Liver (tissue), 9 donors: ENCODE measurements around the gene SYNPO2. TPM values are rescaled to one million over a fixed set of nuclear protein-coding genes. Genes with fewer than 3 reads are reported as not detected.

ENCODE experiments used
- DNase-seq: peaks from one replicate; pipeline ENCODE4 v3.0.0-alpha.2; 2017; ENCODE audit warnings: low spot score
- H3K27ac ChIP-seq, 2 donors: one replicate each; pipeline ENCODE4 v1.7.0; 2013; ENCODE audit warnings: inconsistent platforms in 2 of 2, low read length in 2 of 2, control low read depth in 1 of 2, low read depth in 1 of 2, mild to moderate bottlenecking in 1 of 2
- H3K27me3 ChIP-seq, 4 donors: one replicate each; pipeline versions ENCODE4 v1.6.1 to v1.7.0; 2013; ENCODE audit warnings: low read length in 3 of 4, inconsistent platforms in 1 of 4, mild to moderate bottlenecking in 1 of 4, moderate library complexity in 1 of 4; ENCODE audit not compliant: control insufficient read depth in 4 of 4, insufficient read depth in 4 of 4
- H3K36me3 ChIP-seq, 4 donors: one replicate each; pipeline versions ENCODE4 v1.6.1 to v1.7.0; 2013; ENCODE audit warnings: low read length in 3 of 4, mild to moderate bottlenecking in 3 of 4, low read depth in 1 of 4, moderate library complexity in 1 of 4; ENCODE audit not compliant: control insufficient read depth in 4 of 4, insufficient read depth in 3 of 4
- H3K4me1 ChIP-seq, 4 donors: one replicate each; pipeline versions ENCODE4 v1.6.1 to v1.7.0; 2013; ENCODE audit warnings: low read length in 3 of 4, mild to moderate bottlenecking in 3 of 4, moderate library complexity in 1 of 4; ENCODE audit not compliant: control insufficient read depth in 4 of 4, insufficient read depth in 4 of 4
- H3K4me3 ChIP-seq, 3 donors: one replicate each; pipeline versions ENCODE4 v1.6.1 to v1.7.0; 2013; ENCODE audit warnings: low read length in 3 of 3, control low read depth in 1 of 3, low read depth in 1 of 3, mild to moderate bottlenecking in 1 of 3
- H3K9ac ChIP-seq, 2 donors: one replicate each; pipeline ENCODE4 v1.7.0; 2013; ENCODE audit warnings: low read length in 2 of 2, mild to moderate bottlenecking in 2 of 2, moderate library complexity in 2 of 2, control low read depth in 1 of 2, low read depth in 1 of 2
- H3K9me3 ChIP-seq, 4 donors: one replicate each; pipeline versions ENCODE4 v1.6.1 to v1.7.0; 2013; ENCODE audit warnings: low read length in 3 of 4; ENCODE audit not compliant: control insufficient read depth in 4 of 4
- CTCF ChIP-seq: fragments of 150-350 bp; IDR thresholded peaks from 2 replicates; pipeline ENCODE4 v1.5.1; 2017; ENCODE audit warnings: improper control_type of control experiment, low read depth, low read length; ENCODE audit not compliant: missing input control
- EGR1 ChIP-seq, 2 donors: IDR thresholded peaks; 2 replicates each; pipeline ENCODE4 v1.6.1; 2016 to 2018; ENCODE audit warnings: antibody characterized with exemption in 2 of 2, low read depth in 2 of 2
- FOXA1 ChIP-seq: IDR thresholded peaks from 2 replicates; pipeline ENCODE4 v1.6.1; 2016; ENCODE audit warnings: antibody characterized with exemption
- FOXA2 ChIP-seq: IDR thresholded peaks from 2 replicates; pipeline ENCODE4 v1.6.1; 2016; ENCODE audit warnings: antibody characterized with exemption
- GABPA ChIP-seq, 2 donors: IDR thresholded peaks in 1 of 2; conservative IDR thresholded peaks in 1 of 2; 2 replicates each; pipeline ENCODE4 v1.6.1; 2016; ENCODE audit warnings: antibody characterized with exemption in 2 of 2, mild to moderate bottlenecking in 1 of 2, moderate library complexity in 1 of 2
- HNF4A ChIP-seq, 2 donors: conservative IDR thresholded peaks; 2 replicates each; pipeline ENCODE4 v1.6.1; 2016; ENCODE audit warnings: antibody characterized with exemption in 2 of 2, mild to moderate bottlenecking in 2 of 2
- HNF4G ChIP-seq: IDR thresholded peaks from 2 replicates; pipeline ENCODE4 v1.6.1; 2016; ENCODE audit warnings: antibody characterized with exemption
- JUND ChIP-seq, 2 donors: IDR thresholded peaks; 2 replicates each; pipeline ENCODE4 v1.6.1; 2016; ENCODE audit warnings: antibody characterized with exemption in 2 of 2
- MAX ChIP-seq: IDR thresholded peaks from 2 replicates; pipeline ENCODE4 v1.6.1; 2016; ENCODE audit warnings: antibody characterized with exemption
- NR2F2 ChIP-seq: IDR thresholded peaks from 2 replicates; pipeline ENCODE4 v1.6.1; 2016; ENCODE audit warnings: antibody characterized with exemption
- RAD21 ChIP-seq, 2 donors: IDR thresholded peaks; 2 replicates each; pipeline ENCODE4 v1.6.1; 2016; ENCODE audit warnings: antibody characterized with exemption in 2 of 2, mild to moderate bottlenecking in 2 of 2
- RXRA ChIP-seq, 2 donors: IDR thresholded peaks; 2 replicates each; pipeline ENCODE4 v1.6.1; 2017 to 2018; ENCODE audit warnings: antibody characterized with exemption in 2 of 2, mild to moderate bottlenecking in 1 of 2
- SP1 ChIP-seq: IDR thresholded peaks from 2 replicates; pipeline ENCODE4 v1.6.1; 2018; ENCODE audit warnings: antibody characterized with exemption, mild to moderate bottlenecking
- TAF1 ChIP-seq: conservative IDR thresholded peaks from 2 replicates; pipeline ENCODE4 v1.6.1; 2016; ENCODE audit warnings: antibody characterized with exemption, mild to moderate bottlenecking
- YY1 ChIP-seq: IDR thresholded peaks from 2 replicates; pipeline ENCODE4 v1.6.1; 2016; ENCODE audit warnings: antibody characterized with exemption, mild to moderate bottlenecking
- WGBS: extraction: QIAGEN DNeasy Blood & Tissue Kit; methylation state at CpG from one replicate; pipeline ENCODE4 v1.1.7; 2013; 5-methylcytosine and 5-hydroxymethylcytosine counted together
- polyA plus RNA-seq, 2 donors: library from polyadenylated mRNA; stranded (reverse) in 1 of 2; unstranded in 1 of 2; fragments of 200-250 nt in 1 of 2; fragments of >200 nt in 1 of 2; fragmentation: Nextera tagmentation in 1 of 2; extraction: Ambion mirVana in 1 of 2; gene quantifications; one replicate each; pipeline versions ENCODE4 v1.2.1 to v1.2.3, GENCODE V29; 2013 to 2015
- total RNA-seq, 2 donors: library from RNA; depleted of rRNA; stranded (reverse); fragments of >200 nt; gene quantifications; one replicate each; pipeline ENCODE4 v1.2.3, GENCODE V29; 2014
- TF ChIP-seq, protein P1 (sequence below): IDR thresholded peaks from 2 replicates; pipeline ENCODE4 v1.6.1; 2016; ENCODE audit warnings: antibody characterized with exemption, mild to moderate bottlenecking
- TF ChIP-seq, protein P2 (sequence below): IDR thresholded peaks from 2 replicates; pipeline ENCODE4 v1.6.1; 2016; ENCODE audit warnings: antibody characterized with exemption
- donor health status: healthy.
- donor health status: healthy.
- donor health status: healthy.
- donor health status: healthy.
- donor health status: healthy.

SYNPO2 gene
- total and polyA plus RNA-seq, 4 donors = 2.4 to 10.9 (median 3.4) TPM

DNA sequence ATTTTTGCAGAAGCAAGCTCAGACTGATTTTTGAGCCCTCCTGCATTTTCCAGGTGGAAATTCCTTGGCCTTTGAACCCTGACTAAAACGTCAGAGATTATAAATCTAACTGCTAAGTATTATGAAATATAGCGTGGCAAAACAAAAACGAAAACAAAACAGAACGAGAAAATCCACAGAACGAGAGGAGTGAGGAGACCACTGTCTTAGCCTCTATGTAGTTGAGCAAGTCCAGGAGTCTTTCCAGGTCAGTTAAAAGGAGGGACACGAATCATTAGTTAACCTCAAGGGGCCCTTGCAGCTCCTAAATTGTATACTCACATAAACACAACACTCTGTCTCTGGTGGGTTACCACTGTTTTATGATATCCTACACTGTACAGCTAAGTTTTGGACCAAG is 80.2 kb downstream of the SYNPO2 start:
- Histone ChIP-seq H3K4me1 (peaks cover 0 to 15% (median 9%) of the 10 kb centered on the region in 4 donors), H3K27me3 (no peaks in the 10 kb centered on the region), H3K4me3 (peak overlapping the region; percentile 2 to 37 (median 35)), H3K9me3 (no peaks in the 10 kb centered on the region), H3K27ac (peak overlapping the region; percentile 55 to 57), H3K36me3 (no peaks in the 10 kb centered on the region), H3K9ac (peak overlapping the region; percentile 60 to 88)
- no peak for TF ChIP-seq JUND (IDR thresholded peaks at IDR 0.05)
- peak; percentile 51 to 68 for TF ChIP-seq HNF4A (conservative IDR thresholded peaks at IDR 0.05)
- no peak for TF ChIP-seq NR2F2
- TF ChIP-seq RXRA (IDR thresholded peaks at IDR 0.05) = no peak
- TF ChIP-seq CTCF = no peak
- no peak for TF ChIP-seq HNF4G
- TF ChIP-seq TAF1 = no peak
- no peak for DNase-seq
- WGBS = 16% methylated on average over 6 of the region's 6 CpGs

GRCh38 chr4:118969359-118969758 is 80.7 kb downstream of the SYNPO2 start:
- H3K27ac ChIP-seq = peak overlapping the region; percentile 55 to 57
- H3K36me3 ChIP-seq = no peaks in the 10 kb centered on the region
- no peak for TF ChIP-seq NR2F2
- no peak for TF ChIP-seq SP1
- peak; percentile 88 to 92 for TF ChIP-seq RAD21 (IDR thresholded peaks at IDR 0.05)
- TF ChIP-seq CTCF = peak; percentile 68
- H3K4me1 ChIP-seq = peaks cover 0 to 15% (median 9%) of the 10 kb centered on the region in 4 donors
- H3K9ac ChIP-seq = peak overlapping the region; percentile 50 to 88
- no peaks in the 10 kb centered on the region for H3K27me3 ChIP-seq
- peak overlapping the region in 2 of 3 donors; percentile 35 to 37 for H3K4me3 ChIP-seq
- 23% methylated on average over 5 of the region's 5 CpGs for WGBS
- no peak for DNase-seq
- no peaks in the 10 kb centered on the region for H3K9me3 ChIP-seq

- WGBS = 91% methylated on average over 2 of the region's 2 CpGs
- H3K9ac ChIP-seq = no peak overlapping the region
- H3K27me3 ChIP-seq = no peaks in the 10 kb centered on the region
- H3K9me3 ChIP-seq = no peaks in the 10 kb centered on the region
- no peak overlapping the region for H3K27ac ChIP-seq
- no peak overlapping the region for H3K4me3 ChIP-seq
- H3K4me1 ChIP-seq = peaks cover 0 to 15% (median 9%) of the 10 kb centered on the region in 4 donors
- DNase-seq = no peak
- H3K36me3 ChIP-seq = no peaks in the 10 kb centered on the region
- TF ChIP-seq FOXA1 (no peak), NR2F2 (no peak), EGR1 (IDR thresholded peaks at IDR 0.05; ENCODE audit: low read depth in 2 of 2) (no peak), GABPA (IDR thresholded peaks at IDR 0.05 in 1 of 2, conservative IDR thresholded peaks at IDR 0.05 in 1 of 2) (no peak), MAX (no peak), HNF4A (conservative IDR thresholded peaks at IDR 0.05) (no peak), RAD21 (IDR thresholded peaks at IDR 0.05) (no peak), FOXA2 (no peak), SP1 (no peak), JUND (IDR thresholded peaks at IDR 0.05) (no peak), HNF4G (no peak), TAF1 (no peak), RXRA (IDR thresholded peaks at IDR 0.05) (no peak), YY1 (no peak), CTCF (no peak)
- TF ChIP-seq, protein P1, sequence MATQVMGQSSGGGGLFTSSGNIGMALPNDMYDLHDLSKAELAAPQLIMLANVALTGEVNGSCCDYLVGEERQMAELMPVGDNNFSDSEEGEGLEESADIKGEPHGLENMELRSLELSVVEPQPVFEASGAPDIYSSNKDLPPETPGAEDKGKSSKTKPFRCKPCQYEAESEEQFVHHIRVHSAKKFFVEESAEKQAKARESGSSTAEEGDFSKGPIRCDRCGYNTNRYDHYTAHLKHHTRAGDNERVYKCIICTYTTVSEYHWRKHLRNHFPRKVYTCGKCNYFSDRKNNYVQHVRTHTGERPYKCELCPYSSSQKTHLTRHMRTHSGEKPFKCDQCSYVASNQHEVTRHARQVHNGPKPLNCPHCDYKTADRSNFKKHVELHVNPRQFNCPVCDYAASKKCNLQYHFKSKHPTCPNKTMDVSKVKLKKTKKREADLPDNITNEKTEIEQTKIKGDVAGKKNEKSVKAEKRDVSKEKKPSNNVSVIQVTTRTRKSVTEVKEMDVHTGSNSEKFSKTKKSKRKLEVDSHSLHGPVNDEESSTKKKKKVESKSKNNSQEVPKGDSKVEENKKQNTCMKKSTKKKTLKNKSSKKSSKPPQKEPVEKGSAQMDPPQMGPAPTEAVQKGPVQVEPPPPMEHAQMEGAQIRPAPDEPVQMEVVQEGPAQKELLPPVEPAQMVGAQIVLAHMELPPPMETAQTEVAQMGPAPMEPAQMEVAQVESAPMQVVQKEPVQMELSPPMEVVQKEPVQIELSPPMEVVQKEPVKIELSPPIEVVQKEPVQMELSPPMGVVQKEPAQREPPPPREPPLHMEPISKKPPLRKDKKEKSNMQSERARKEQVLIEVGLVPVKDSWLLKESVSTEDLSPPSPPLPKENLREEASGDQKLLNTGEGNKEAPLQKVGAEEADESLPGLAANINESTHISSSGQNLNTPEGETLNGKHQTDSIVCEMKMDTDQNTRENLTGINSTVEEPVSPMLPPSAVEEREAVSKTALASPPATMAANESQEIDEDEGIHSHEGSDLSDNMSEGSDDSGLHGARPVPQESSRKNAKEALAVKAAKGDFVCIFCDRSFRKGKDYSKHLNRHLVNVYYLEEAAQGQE = no peak
- TF ChIP-seq, protein P2, sequence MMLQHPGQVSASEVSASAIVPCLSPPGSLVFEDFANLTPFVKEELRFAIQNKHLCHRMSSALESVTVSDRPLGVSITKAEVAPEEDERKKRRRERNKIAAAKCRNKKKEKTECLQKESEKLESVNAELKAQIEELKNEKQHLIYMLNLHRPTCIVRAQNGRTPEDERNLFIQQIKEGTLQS = no peak
These were observed 83.5 kb downstream of the SYNPO2 start for GRCh38 chr4:118972167-118972566.
